A549 treated with DMSO at 1 μM for 4 hours (cell line): ENCODE data around the gene INTS12. TPM values are rescaled to one million over a fixed set of nuclear protein-coding genes. Genes with fewer than 3 reads are reported as not detected.

ENCODE experiments used
- total RNA-seq: library from RNA; stranded (reverse); fragments of 200-300 nt; extraction: Qiagen RNA extraction; gene quantifications from 5 replicates; pipeline ENCODE4 v1.2.3, GENCODE V29; 2022; ENCODE audit warnings: low read depth

INTS12 gene
- 13.1 to 17.3 TPM (median 13.6 TPM) in 5 replicates for total RNA-seq

DNA sequence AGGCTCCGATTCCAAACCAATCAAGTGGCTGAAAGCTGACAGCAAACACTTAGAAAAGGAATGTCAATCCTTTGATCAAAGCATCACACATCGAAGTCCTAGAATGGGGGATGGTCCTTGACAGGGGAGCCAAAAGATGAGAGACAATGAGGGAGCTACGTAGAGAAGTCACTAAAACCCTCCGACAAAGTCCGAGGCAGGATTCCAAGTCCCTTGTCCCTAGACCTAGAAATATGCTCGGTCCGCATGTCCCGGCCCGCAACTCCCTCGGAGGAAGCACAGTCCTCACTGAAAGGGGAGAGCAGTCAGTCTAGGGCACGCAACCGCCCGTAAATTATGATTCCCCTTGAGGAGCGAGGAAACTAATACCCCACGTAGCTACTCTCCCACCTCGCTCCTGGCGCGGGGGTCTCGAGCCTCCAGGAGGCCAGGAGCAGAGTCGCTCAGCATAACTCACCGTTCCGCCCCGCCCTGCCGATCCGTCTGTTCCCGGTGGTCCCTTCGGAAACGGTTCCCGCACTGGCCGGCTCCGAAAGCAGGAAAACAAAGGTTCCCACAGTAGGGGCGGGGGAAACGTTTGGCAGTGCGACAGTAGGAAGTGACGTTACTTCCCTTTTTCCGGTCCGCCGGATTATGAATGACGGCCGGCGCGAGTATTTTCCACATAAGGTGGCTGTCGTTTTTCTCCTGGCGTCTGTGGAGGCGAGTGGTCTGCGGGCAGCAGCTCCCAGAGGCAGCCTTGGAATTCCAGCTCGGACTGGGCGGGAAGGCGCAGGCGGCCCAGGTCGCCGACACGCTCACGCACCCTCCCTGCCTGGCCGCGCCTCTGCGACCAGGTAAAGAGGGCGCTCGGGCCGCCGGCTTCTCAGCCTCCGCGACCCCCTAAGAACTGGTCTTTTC, at the start of gene INTS12, which contains the start of gene GSTCD:
Gene INTS12, minus strand, starts transcription at position 509 of the 900 bp plus-strand sequence. CDS start 8,684 bp downstream, outside the sequence.
Gene GSTCD, plus strand, starts transcription at position 604 of the 900 bp plus-strand sequence. CDS start 8,830 bp downstream, outside the sequence.

Other genes with a start within 250 kb of the INTS12 start
- gene PPA2, start 234.6 kb downstream of the INTS12 start, total RNA-seq: 73.9 to 91.2 TPM (median 76.1 TPM) in 5 replicates
- gene ARHGEF38, start 156.1 kb downstream of the INTS12 start, total RNA-seq: not detected in 5 replicates
- 5.6 to 8.3 TPM (median 7.2 TPM) in 5 replicates for gene GSTCD, start 95 bp upstream of the INTS12 start, total RNA-seq
- gene NPNT, start 186.8 kb upstream of the INTS12 start, total RNA-seq: 0.19 to 0.41 TPM (median 0.22 TPM) in 5 replicates